HG03045 (cell line): ENCODE results near the gene POLR3GL.

Source experiments
- ATAC-seq: cut with Tn5 transposase; IDR thresholded peaks from one replicate; pipeline ENCODE4 v1.9.1; 2021; ENCODE audit warnings: mild to moderate bottlenecking, moderate library complexity; ENCODE audit not compliant: unreplicated experiment

Gene POLR3GL

GRCh38 chr1:145947551-145947950 lies 16.9 kb upstream of the POLR3GL start:
- ATAC-seq = no peak

GRCh38 chr1:145949219-145949618 lies 15.3 kb upstream of the POLR3GL start:
- ATAC-seq = no peak

- no peak for ATAC-seq
These were observed 13.0 kb upstream of the POLR3GL start for GRCh38 chr1:145951526-145951925.

- ATAC-seq = no peak
These were observed 11.6 kb upstream of the POLR3GL start for GRCh38 chr1:145952903-145953302.

GRCh38 chr1:145953861-145954260 lies 10.6 kb upstream of the POLR3GL start:
- no peak for ATAC-seq

- ATAC-seq = no peak
These were observed 9.1 kb upstream of the POLR3GL start for GRCh38 chr1:145955436-145955835.

GRCh38 chr1:145956361-145956760 lies 8.1 kb upstream of the POLR3GL start:
- ATAC-seq = no peak

GRCh38 chr1:145956781-145957442 lies 7.6 kb upstream of the POLR3GL start:
- ATAC-seq = no peak

- peak; percentile 89 for ATAC-seq
These were observed 6.8 kb upstream of the POLR3GL start, which contains the start of gene LIX1L for GRCh38 chr1:145957443-145958319. TSS of gene LIX1L (minus strand) at chr1:145958017. CDS start at chr1:145957927, 90 bp downstream.

GRCh38 chr1:145958734-145959133 lies 5.8 kb upstream of the POLR3GL start:
- no peak for ATAC-seq

- ATAC-seq = no peak
These were observed 5.2 kb upstream of the POLR3GL start for GRCh38 chr1:145959333-145959732.

- no peak for ATAC-seq
These were observed 4.5 kb upstream of the POLR3GL start for GRCh38 chr1:145959957-145960467.

GRCh38 chr1:145960468-145961108 lies 3.9 kb upstream of the POLR3GL start:
- ATAC-seq = no peak

- ATAC-seq = no peak
These were observed 3.4 kb upstream of the POLR3GL start for GRCh38 chr1:145961109-145961424.

- ATAC-seq = no peak
These were observed 2.9 kb upstream of the POLR3GL start for GRCh38 chr1:145961425-145962156.

GRCh38 chr1:145962157-145963102 lies 2.1 kb upstream of the POLR3GL start:
- ATAC-seq = no peak

- ATAC-seq = no peak
These were observed 1.0 kb upstream of the POLR3GL start for GRCh38 chr1:145963265-145964019.

- ATAC-seq = no peak
These were observed 742 bp downstream of the POLR3GL start for GRCh38 chr1:145965119-145965744.

- no peak for ATAC-seq
These were observed 2.8 kb downstream of the POLR3GL start for GRCh38 chr1:145967288-145967687.
